Adrenal gland (tissue), 12 donors: Measurements from ENCODE around the gene SLC47A2. TPM values are rescaled to one million over a fixed set of nuclear protein-coding genes. Genes with fewer than 3 reads are reported as not detected.

ENCODE experiments used
- DNase-seq, 7 donors: peaks; one replicate each; pipeline ENCODE4 v3.0.0-alpha.2; 2019 to 2020
- H3K27ac ChIP-seq, 5 donors: fragments of 200-600 bp; sonication (generic) in 4 of 5; 1 replicate in 3 of 5; 2 replicates in 2 of 5; pipeline versions ENCODE4 v1.5.1 to v1.8.0; 2016 to 2020; ENCODE audit warnings: mild to moderate bottlenecking in 1 of 5
- H3K27me3 ChIP-seq: fragments of 200-600 bp; 2 replicates; pipeline ENCODE4 v1.8.0; 2021
- H3K36me3 ChIP-seq, 2 donors: fragments of 200-600 bp; replicated peaks in 1 of 2; 1 replicate in 1 of 2; 2 replicates in 1 of 2; pipeline versions ENCODE4 v1.5.1 to v1.8.0; 2018 to 2022
- H3K4me1 ChIP-seq, 2 donors: fragments of 200-600 bp; replicated peaks in 1 of 2; 1 replicate in 1 of 2; 2 replicates in 1 of 2; pipeline versions ENCODE4 v1.5.1 to v1.8.0; 2018 to 2021
- H3K4me3 ChIP-seq, 4 donors: fragments of 200-600 bp; sonication (generic) in 3 of 4; one replicate each; pipeline ENCODE4 v1.5.1; 2016 to 2018
- H3K9me3 ChIP-seq, 3 donors: fragments of 200-600 bp; sonication (generic) in 1 of 3; replicated peaks in 1 of 3; 1 replicate in 2 of 3; 2 replicates in 1 of 3; pipeline versions ENCODE4 v1.5.1 to v1.8.0; 2016 to 2021
- POLR2A ChIP-seq, 2 donors: fragments of 450-650 bp; IDR thresholded peaks; one replicate each; pipeline ENCODE4 v1.6.1; 2017; ENCODE audit warnings: antibody characterized with exemption in 2 of 2, mild to moderate bottlenecking in 2 of 2, moderate library complexity in 1 of 2
- WGBS, 4 donors: extraction: QIAGEN DNeasy Blood & Tissue Kit in 2 of 4; methylation state at CpG; one replicate each; pipeline versions ENCODE4 v1.1.5 to v1.1.7; 2013 to 2017; 5-methylcytosine and 5-hydroxymethylcytosine counted together
- intact Hi-C, 2 donors: fragments of 100-400 bp; cut with DNase I; formaldehyde crosslinking; loops; one replicate each; pipeline versions ENCODE4 v1.14.1 to v1.15.0; 2022 to 2023
- polyA plus RNA-seq, 3 donors: library from polyadenylated mRNA; stranded (reverse); fragments of 200-250 nt in 2 of 3; fragments of 350-450 nt in 1 of 3; fragmentation: Illumina TruSeq in 1 of 3; extraction: RNeasy Lipid Tissue Mini Kit (QIAGEN cat#74804) in 1 of 3; gene quantifications; one replicate each; pipeline ENCODE4 v1.2.3, GENCODE V29; 2013 to 2014
- total RNA-seq, 9 donors: library from RNA; depleted of rRNA in 4 of 9; stranded (reverse); fragments of >200 nt in 4 of 9; fragments of 120-200 nt in 1 of 9; fragmentation: NEBNext Ultra II Directional in 1 of 9; extraction: Animal tissue kit (Norgen Biotek cat#: 25700) in 1 of 9; gene quantifications; one replicate each; pipeline versions ENCODE4 v1.1.0 to v1.2.4, GENCODE V29; 2013 to 2023
- TF ChIP-seq, protein P1 (sequence below), 6 experiments: fragments of 450-650 bp in 4 of 6; fragments of 200-600 bp in 2 of 6; sonication (generic) in 1 of 6; IDR thresholded peaks; 1 replicate in 5 of 6; 2 replicates in 1 of 6; pipeline versions ENCODE4 v1.5.1 to v1.8.0; 2016 to 2021; ENCODE audit warnings: antibody characterized with exemption in 6 of 6, mild to moderate bottlenecking in 2 of 6, moderate library complexity in 1 of 6
- donor health status: healthy with polysubstance abuse.
- donor health status: Bipolar disorder and iron deficiency.
- donor health status: DM: yes; HTN: yes; CAD: no.
- donor health status: DM: no; HTN: no; CAD: no.
- donor health status: DM: no; HTN: no; CAD: no.
- donor health status: DM: yes; HTN: yes; CAD: no.

The SLC47A2 gene
- total and polyA plus RNA-seq, 12 donors, result 0.10 to 1.3 (median 0.32) TPM; not detected in 8

DNA sequence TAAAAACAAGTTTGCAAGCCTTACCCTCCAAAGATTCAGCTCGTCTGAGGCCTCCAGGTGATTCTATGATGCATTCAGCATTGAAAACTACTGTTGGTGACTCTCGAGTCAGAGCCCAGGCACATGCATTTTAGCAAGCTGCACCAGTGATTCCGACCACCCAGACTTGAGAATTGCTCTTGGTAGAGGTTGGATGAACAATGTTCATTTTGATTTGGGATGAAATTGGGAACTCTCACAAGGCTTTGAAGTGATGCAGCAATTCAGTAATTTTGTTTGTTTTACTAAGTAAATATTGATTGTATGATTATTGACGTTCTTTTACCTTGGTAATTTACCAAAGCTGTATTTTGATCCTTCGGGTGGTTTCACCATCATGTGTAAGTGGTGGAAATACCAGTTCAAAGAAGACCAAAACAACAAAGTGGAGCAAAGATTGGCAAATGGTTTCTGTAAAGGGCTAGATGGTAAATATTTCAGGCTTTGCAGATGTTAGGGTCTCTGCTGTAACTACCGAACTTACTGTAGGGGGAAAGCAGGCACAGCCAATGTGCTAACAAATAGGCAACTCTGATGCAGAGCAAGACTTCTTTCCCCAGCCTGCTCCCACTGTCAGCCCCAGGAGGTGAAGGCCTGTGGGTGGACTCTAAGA is 56.0 kb downstream of the SLC47A2 start:
- TF ChIP-seq, protein P1, sequence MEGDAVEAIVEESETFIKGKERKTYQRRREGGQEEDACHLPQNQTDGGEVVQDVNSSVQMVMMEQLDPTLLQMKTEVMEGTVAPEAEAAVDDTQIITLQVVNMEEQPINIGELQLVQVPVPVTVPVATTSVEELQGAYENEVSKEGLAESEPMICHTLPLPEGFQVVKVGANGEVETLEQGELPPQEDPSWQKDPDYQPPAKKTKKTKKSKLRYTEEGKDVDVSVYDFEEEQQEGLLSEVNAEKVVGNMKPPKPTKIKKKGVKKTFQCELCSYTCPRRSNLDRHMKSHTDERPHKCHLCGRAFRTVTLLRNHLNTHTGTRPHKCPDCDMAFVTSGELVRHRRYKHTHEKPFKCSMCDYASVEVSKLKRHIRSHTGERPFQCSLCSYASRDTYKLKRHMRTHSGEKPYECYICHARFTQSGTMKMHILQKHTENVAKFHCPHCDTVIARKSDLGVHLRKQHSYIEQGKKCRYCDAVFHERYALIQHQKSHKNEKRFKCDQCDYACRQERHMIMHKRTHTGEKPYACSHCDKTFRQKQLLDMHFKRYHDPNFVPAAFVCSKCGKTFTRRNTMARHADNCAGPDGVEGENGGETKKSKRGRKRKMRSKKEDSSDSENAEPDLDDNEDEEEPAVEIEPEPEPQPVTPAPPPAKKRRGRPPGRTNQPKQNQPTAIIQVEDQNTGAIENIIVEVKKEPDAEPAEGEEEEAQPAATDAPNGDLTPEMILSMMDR (IDR thresholded peaks at IDR 0.05), result no peak
- TF ChIP-seq POLR2A (IDR thresholded peaks at IDR 0.05), result no peak
- no peaks in the 10 kb centered on the region for H3K9me3 ChIP-seq
- peaks cover 25 to 34% of the 10 kb centered on the region in 2 donors for H3K4me1 ChIP-seq
- no peaks in the 10 kb centered on the region for H3K27me3 ChIP-seq
- WGBS, 4 donors, result 90 to 95% (median 92%) methylated on average over 6 of the region's 6 CpGs
- H3K27ac ChIP-seq, result peak overlapping the region in 3 of 5 donors; percentile 67 to 75 (median 70)
- DNase-seq, result peak in 1 of 7 donors; percentile 9
- intact Hi-C loops, result no loop called here
- H3K4me3 ChIP-seq, result no peak overlapping the region
- peaks cover 0 to 68% of the 10 kb centered on the region in 2 donors for H3K36me3 ChIP-seq

DNA sequence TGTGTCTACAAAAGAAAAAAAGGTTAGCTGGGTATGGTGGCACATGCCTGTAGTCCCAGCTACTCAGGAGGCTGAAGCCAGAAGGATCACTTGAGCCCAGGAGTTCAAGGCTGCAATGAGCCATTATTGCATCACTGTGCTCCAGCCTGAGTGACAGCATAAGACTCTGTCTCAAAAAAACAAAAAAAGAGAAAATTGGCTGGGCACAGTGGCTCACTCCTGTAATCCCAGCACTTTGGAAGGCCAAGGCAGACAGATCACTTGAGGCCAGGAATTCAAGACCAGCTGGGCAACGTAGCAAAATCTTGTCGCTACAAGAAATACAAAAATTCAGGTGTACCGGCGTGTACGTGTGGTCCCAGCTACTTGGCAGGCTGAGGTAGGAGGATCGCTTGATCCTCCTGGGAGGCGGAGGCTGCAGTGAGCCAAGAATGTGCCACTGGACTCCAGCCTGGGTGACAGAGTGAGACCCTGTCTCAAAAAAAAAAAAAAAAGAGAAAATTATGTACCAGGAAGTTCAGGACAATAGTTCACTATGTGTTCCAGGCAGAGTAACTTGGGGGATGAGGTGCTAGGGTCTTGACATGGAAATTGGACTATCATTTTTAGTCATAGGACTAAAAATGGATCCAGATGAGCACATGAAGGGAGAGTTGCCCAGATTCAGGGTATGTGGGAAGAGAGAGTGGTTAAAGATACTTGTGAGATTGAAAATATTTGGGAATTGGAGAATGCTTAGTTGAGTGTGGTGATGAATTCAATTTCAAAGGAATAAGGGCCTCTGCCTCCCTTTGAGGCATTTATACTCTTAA is 56.8 kb downstream of the SLC47A2 start:
- H3K4me1 ChIP-seq, result peaks cover 25 to 34% of the 10 kb centered on the region in 2 donors
- H3K27ac ChIP-seq, result peak overlapping the region; percentile 10 to 75 (median 67)
- no peak overlapping the region for H3K4me3 ChIP-seq
- no peaks in the 10 kb centered on the region for H3K27me3 ChIP-seq
- H3K9me3 ChIP-seq, result no peaks in the 10 kb centered on the region
- TF ChIP-seq POLR2A (IDR thresholded peaks at IDR 0.05), result no peak
- TF ChIP-seq, protein P1 (IDR thresholded peaks at IDR 0.05), result no peak
- peaks cover 0 to 67% of the 10 kb centered on the region in 2 donors for H3K36me3 ChIP-seq
- WGBS, 4 donors, result 46 to 79% (median 54%) methylated on average over 7 of the region's 7 CpGs
- intact Hi-C loops, result no loop called here
- peak; percentile 58 to 89 (median 80) for DNase-seq

DNA sequence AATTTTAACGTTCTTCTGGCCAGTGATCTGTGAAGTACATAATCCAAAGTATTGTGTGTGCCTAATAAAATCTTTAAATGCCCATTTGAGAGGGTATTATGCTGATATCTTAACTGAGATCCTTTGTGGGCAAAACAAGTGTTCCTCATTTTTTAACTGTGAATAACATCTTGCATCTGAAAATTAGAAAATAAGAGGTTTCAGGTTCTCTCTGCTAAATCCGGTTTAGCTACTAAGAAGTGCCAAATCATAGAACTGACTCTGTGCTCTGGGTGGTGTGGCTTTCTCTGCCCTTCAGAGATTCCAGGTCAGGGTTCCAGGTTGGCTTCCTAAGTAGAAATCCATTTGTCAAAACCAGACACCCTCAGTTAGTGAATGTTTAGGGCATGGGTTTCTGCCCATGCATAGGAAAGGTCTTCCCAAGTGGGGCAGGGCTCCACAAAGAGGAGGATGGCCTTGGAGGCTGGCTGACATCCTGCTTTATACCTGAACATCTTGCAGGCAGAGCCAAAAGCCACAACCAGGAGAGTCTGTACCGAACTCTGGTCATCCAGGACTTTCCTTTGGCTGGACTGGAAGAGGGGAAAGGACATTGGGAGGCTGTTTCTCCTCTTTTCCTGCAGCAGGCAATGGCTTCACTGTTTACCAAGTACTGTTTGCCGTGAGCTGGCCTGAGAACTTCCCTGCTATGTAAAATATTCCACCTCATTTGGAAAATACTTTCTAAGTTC is 59.4 kb downstream of the SLC47A2 start:
- H3K9me3 ChIP-seq, result no peaks in the 10 kb centered on the region
- H3K4me3 ChIP-seq, result no peak overlapping the region
- H3K27ac ChIP-seq, result peak overlapping the region in 4 of 5 donors; percentile 10 to 69 (median 26)
- H3K4me1 ChIP-seq, result peaks cover 29 to 31% of the 10 kb centered on the region in 2 donors
- WGBS, 4 donors, result 37 to 61% (median 46%) methylated on average over 4 of the region's 4 CpGs
- intact Hi-C loops, result no loop called here
- TF ChIP-seq, protein P1 (IDR thresholded peaks at IDR 0.05), result no peak
- no peak for TF ChIP-seq POLR2A (IDR thresholded peaks at IDR 0.05)
- H3K36me3 ChIP-seq, result peaks cover 0 to 58% of the 10 kb centered on the region in 2 donors
- H3K27me3 ChIP-seq, result no peaks in the 10 kb centered on the region
- DNase-seq, result peak in 1 of 7 donors; percentile 17

DNA sequence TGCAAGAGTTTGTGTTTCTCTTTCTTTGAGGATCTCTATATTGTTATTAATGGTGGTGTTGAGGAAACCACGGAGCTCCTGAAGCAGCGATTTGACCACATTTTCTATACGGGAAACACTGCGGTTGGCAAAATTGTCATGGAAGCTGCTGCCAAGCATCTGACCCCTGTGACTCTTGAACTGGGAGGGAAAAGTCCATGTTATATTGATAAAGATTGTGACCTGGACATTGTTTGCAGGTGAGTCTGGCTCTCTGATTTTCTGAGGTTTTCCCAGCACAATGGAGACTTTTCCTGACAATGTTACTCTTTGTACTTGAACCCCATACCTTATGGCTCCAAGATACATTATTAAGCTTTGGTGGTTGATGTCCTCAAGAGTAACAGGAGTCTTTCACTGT is 60.0 kb downstream of the SLC47A2 start:
- H3K27ac ChIP-seq, result peak overlapping the region in 3 of 5 donors; percentile 10 to 69 (median 36)
- WGBS, 4 donors, result 81 to 95% (median 86%) methylated on average over 4 of the region's 4 CpGs
- no peak for DNase-seq
- H3K27me3 ChIP-seq, result no peaks in the 10 kb centered on the region
- H3K36me3 ChIP-seq, result peaks cover 0 to 52% of the 10 kb centered on the region in 2 donors
- TF ChIP-seq, protein P1 (IDR thresholded peaks at IDR 0.05), result no peak
- no peak for TF ChIP-seq POLR2A (IDR thresholded peaks at IDR 0.05)
- peaks cover 34 to 37% of the 10 kb centered on the region in 2 donors for H3K4me1 ChIP-seq
- intact Hi-C loops, result no loop called here
- H3K9me3 ChIP-seq, result no peaks in the 10 kb centered on the region
- H3K4me3 ChIP-seq, result no peak overlapping the region
